Spleen (tissue), 11 donors: ENCODE measurements around the gene KCTD1. TPM values are rescaled to one million over a fixed set of nuclear protein-coding genes. Genes with fewer than 3 reads are reported as not detected.

ENCODE experiments used
- DNase-seq: peaks from one replicate; pipeline ENCODE4 v3.0.0-alpha.2; 2020
- H3K27ac ChIP-seq, 8 donors: fragments of 200-600 bp; sonication (generic) in 7 of 8; 1 replicate in 4 of 8; 2 replicates in 4 of 8; pipeline versions ENCODE4 v1.5.0 to v1.8.0; 2016 to 2021; ENCODE audit warnings: inconsistent platforms in 4 of 8, mild to moderate bottlenecking in 4 of 8, moderate library complexity in 1 of 8
- H3K27me3 ChIP-seq, 7 donors: fragments of 200-600 bp; sonication (generic) in 6 of 7; replicated peaks in 1 of 7; 1 replicate in 4 of 7; 2 replicates in 3 of 7; pipeline versions ENCODE4 v1.5.0 to v1.8.0; 2016 to 2021; ENCODE audit warnings: inconsistent platforms in 3 of 7, mild to moderate bottlenecking in 1 of 7
- H3K36me3 ChIP-seq, 6 donors: fragments of 200-600 bp; sonication (generic) in 5 of 6; 1 replicate in 4 of 6; 2 replicates in 2 of 6; pipeline versions ENCODE4 v1.5.0 to v1.8.0; 2016 to 2021; ENCODE audit warnings: inconsistent platforms in 2 of 6
- H3K4me1 ChIP-seq, 6 donors: fragments of 200-600 bp; sonication (generic) in 5 of 6; 1 replicate in 3 of 6; 2 replicates in 3 of 6; pipeline versions ENCODE4 v1.5.0 to v1.8.0; 2016 to 2021; ENCODE audit warnings: inconsistent platforms in 3 of 6
- H3K4me3 ChIP-seq, 8 donors: fragments of 200-600 bp; sonication (generic) in 7 of 8; 1 replicate in 4 of 8; 2 replicates in 4 of 8; pipeline versions ENCODE4 v1.5.0 to v1.8.0; 2016 to 2021; ENCODE audit warnings: inconsistent platforms in 4 of 8, mild to moderate bottlenecking in 4 of 8, moderate library complexity in 2 of 8
- H3K9me3 ChIP-seq, 8 donors: fragments of 200-600 bp; sonication (generic) in 7 of 8; 1 replicate in 4 of 8; 2 replicates in 4 of 8; pipeline versions ENCODE4 v1.5.0 to v1.8.0; 2016 to 2021; ENCODE audit warnings: inconsistent platforms in 4 of 8
- POLR2A ChIP-seq, 3 donors: fragments of 450-650 bp; IDR thresholded peaks; one replicate each; pipeline ENCODE4 v1.5.1; 2017; ENCODE audit warnings: antibody characterized with exemption in 3 of 3, mild to moderate bottlenecking in 1 of 3
- POLR2AphosphoS5 ChIP-seq, 3 donors: sonication (generic); formaldehyde crosslinking; IDR thresholded peaks; one replicate each; pipeline ENCODE4 v1.5.1; 2017; ENCODE audit warnings: antibody characterized with exemption in 3 of 3
- WGBS, 5 donors: extraction: QIAGEN DNeasy Blood & Tissue Kit in 3 of 5; methylation state at CpG; one replicate each; pipeline versions ENCODE4 v1.1.5 to v1.1.7; 2013 to 2018; 5-methylcytosine and 5-hydroxymethylcytosine counted together
- intact Hi-C: fragments of 100-400 bp; cut with DNase I; formaldehyde crosslinking; loops from one replicate; pipeline ENCODE4 v1.15.0; 2023; ENCODE audit warnings: low total_unique reads
- polyA plus RNA-seq, 3 donors: library from polyadenylated mRNA; stranded (reverse); fragments of 200-250 nt; gene quantifications; one replicate each; pipeline ENCODE4 v1.2.1, GENCODE V29; 2013
- total RNA-seq, 7 donors: library from RNA; depleted of rRNA in 3 of 7; stranded (reverse); fragments of >200 nt in 3 of 7; fragmentation: NEBNext Ultra II Directional in 4 of 7; extraction: Animal tissue kit (Norgen Biotek cat#: 25700) in 4 of 7; gene quantifications; one replicate each; pipeline versions ENCODE4 v1.1.0 to v1.2.1, GENCODE V29; 2016 to 2021
- TF ChIP-seq, protein P1 (sequence below), 11 experiments: fragments of 200-600 bp in 7 of 11; fragments of 450-650 bp in 4 of 11; sonication (generic) in 4 of 11; IDR thresholded peaks in 8 of 11; conservative IDR thresholded peaks in 3 of 11; 1 replicate in 7 of 11; 2 replicates in 4 of 11; pipeline versions ENCODE4 v1.4.0 to v1.8.0; 2016 to 2021; ENCODE audit warnings: antibody characterized with exemption in 11 of 11, inconsistent platforms in 4 of 11, mild to moderate bottlenecking in 1 of 11
- donor health status: healthy with polysubstance abuse.
- donor health status: DM: no; HTN: no; CAD: no; lungs with moderate emphysema.
- donor health status: DM: no; HTN: no; CAD: no.
- donor health status: Bipolar disorder and iron deficiency.
- donor health status: healthy.
- donor health status: DM: no; HTN: no; CAD: no.
- donor health status: DM: yes; HTN: yes; CAD: no.

KCTD1 gene
- total and polyA plus RNA-seq, 10 donors = 1.6 to 11.8 (median 6.6) TPM

DNA sequence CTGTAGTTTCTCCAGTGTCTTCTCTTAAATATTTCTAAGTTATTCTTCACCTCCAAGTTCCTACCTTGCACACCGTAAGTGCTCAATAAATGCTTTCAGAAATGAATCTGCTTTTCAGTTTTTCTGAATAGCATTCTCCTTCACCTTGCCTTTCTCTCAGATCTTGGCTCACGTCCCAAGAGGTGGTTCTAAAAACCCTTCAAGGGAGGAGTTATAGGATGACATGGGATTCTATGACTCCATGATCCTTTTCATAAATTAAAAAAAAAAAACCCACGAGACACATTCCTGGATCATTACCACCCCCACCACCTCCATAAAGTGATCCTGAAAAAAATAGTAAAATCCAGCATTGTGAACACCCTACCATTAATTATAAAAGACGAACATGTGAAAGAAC, 11.7 kb downstream of the KCTD1 start:
- TF ChIP-seq, protein P1, sequence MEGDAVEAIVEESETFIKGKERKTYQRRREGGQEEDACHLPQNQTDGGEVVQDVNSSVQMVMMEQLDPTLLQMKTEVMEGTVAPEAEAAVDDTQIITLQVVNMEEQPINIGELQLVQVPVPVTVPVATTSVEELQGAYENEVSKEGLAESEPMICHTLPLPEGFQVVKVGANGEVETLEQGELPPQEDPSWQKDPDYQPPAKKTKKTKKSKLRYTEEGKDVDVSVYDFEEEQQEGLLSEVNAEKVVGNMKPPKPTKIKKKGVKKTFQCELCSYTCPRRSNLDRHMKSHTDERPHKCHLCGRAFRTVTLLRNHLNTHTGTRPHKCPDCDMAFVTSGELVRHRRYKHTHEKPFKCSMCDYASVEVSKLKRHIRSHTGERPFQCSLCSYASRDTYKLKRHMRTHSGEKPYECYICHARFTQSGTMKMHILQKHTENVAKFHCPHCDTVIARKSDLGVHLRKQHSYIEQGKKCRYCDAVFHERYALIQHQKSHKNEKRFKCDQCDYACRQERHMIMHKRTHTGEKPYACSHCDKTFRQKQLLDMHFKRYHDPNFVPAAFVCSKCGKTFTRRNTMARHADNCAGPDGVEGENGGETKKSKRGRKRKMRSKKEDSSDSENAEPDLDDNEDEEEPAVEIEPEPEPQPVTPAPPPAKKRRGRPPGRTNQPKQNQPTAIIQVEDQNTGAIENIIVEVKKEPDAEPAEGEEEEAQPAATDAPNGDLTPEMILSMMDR (IDR thresholded peaks at IDR 0.05 in 8 of 11, conservative IDR thresholded peaks at IDR 0.05 in 3 of 11) = no peak
- TF ChIP-seq POLR2A (IDR thresholded peaks at IDR 0.05) = no peak
- TF ChIP-seq POLR2AphosphoS5 (IDR thresholded peaks at IDR 0.05) = no peak
- 88 to 95% (median 91%) methylated on average over 4 of the region's 4 CpGs for WGBS, 5 donors
- Histone ChIP-seq H3K4me3 (no peak overlapping the region), H3K27ac (no peak overlapping the region), H3K36me3 (no peaks in the 10 kb centered on the region), H3K9me3 (no peaks in the 10 kb centered on the region), H3K4me1 (no peaks in the 10 kb centered on the region), H3K27me3 (no peaks in the 10 kb centered on the region)
- intact Hi-C loops = no loop called here
- no peak for DNase-seq

DNA sequence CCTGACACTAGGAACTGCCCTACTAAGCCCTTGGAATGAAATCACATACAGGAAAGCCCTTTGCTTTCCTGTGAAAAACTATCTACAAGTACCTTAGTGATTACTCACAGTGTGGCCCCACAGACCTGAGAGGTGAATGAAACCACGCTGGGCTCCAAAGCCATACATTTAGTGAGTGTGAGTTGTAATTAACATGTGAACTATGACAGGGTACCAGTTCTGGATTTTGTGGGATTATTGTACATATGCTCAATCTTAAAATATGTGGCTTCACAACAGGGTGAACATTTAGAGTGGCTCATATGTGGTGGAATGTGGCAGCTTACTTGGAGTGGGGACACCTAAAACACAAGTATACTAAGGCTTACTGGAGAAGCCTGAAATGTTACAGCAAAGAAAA, 12.3 kb downstream of the KCTD1 start:
- H3K27ac ChIP-seq = no peak overlapping the region
- 76 to 93% (median 82%) methylated on average over 1 of the region's 1 CpG for WGBS, 5 donors
- no peaks in the 10 kb centered on the region for H3K27me3 ChIP-seq
- H3K4me3 ChIP-seq = no peak overlapping the region
- no peaks in the 10 kb centered on the region for H3K9me3 ChIP-seq
- no peaks in the 10 kb centered on the region for H3K36me3 ChIP-seq
- no peak for DNase-seq
- TF ChIP-seq POLR2A (IDR thresholded peaks at IDR 0.05) (no peak), POLR2AphosphoS5 (IDR thresholded peaks at IDR 0.05) (no peak)
- TF ChIP-seq, protein P1 (IDR thresholded peaks at IDR 0.05 in 8 of 11, conservative IDR thresholded peaks at IDR 0.05 in 3 of 11) = no peak
- intact Hi-C loops = no loop called here
- H3K4me1 ChIP-seq = no peaks in the 10 kb centered on the region

DNA sequence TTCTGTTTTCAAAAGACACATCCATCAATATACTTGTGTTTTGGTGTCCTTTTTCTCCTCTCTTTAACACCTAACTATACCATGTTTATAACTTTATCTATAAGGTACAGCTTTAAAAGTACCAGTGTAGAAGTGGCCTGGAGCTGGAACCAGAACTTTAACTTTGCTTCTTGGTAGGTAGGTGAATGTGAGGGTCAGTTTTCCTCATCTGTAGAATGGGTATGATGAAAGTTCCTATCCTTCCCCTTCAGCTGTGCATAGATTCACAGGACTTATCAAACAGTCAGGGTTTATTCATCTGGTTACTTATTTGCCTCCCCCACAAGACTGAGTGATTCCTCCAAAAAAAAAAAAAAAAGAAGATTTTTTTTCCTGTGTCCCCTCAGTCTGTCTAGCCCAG, 12.7 kb downstream of the KCTD1 start:
- H3K4me3 ChIP-seq = no peak overlapping the region
- TF ChIP-seq, protein P1 (IDR thresholded peaks at IDR 0.05 in 8 of 11, conservative IDR thresholded peaks at IDR 0.05 in 3 of 11) = no peak
- TF ChIP-seq POLR2A (IDR thresholded peaks at IDR 0.05) (no peak), POLR2AphosphoS5 (IDR thresholded peaks at IDR 0.05) (no peak)
- H3K9me3 ChIP-seq = no peaks in the 10 kb centered on the region
- H3K27me3 ChIP-seq = no peaks in the 10 kb centered on the region
- H3K4me1 ChIP-seq = no peaks in the 10 kb centered on the region
- H3K27ac ChIP-seq = no peak overlapping the region
- no peaks in the 10 kb centered on the region for H3K36me3 ChIP-seq
- no peak for DNase-seq
- intact Hi-C loops = no loop called here

DNA sequence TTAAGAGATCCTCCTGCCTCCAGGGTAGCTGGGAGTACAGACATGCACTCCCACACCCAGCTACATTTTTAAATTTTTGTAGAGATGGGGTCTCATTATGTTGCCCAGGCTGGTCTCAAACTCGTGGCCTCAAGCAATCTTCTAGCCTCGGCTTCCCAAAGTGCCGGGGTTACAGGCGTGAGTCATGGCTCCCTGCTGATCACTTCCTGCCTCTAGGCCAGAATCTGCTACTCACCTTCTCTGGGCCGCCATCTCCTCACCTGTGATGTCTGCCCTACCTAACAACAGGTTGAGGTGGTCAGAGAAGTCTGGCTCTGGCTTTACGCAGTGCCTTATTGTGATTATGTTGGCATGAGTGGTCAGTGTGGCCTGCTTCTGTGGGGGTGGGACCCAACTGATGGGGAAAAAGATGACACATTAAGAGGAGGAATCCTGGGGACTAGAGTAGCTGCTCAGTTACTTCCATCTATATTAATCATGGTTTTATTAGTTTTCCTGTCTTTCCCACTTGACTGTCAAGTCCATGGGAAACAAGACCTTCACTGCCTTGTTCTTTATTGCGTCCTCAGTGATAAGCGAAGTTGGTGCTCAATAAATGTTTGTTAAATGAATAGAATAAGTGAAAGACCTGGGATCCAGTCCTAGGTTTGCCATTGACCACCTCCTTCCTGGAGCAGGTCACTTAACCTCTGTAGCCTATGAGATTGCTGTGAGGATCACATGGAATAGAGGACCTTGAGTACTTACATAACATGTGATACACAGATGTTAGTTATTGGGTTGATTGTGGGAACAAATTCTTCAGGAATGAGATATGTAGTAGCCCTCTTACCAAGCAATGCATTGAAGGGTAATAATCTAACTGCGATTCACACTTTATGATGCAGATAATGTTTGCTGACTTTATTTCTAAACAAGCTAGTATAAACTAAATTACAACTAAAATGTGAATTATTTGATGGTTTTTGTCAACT, 15.7 kb downstream of the KCTD1 start:
- DNase-seq = no peak
- Histone ChIP-seq H3K27ac (no peak overlapping the region), H3K27me3 (no peaks in the 10 kb centered on the region), H3K36me3 (no peaks in the 10 kb centered on the region), H3K9me3 (no peaks in the 10 kb centered on the region), H3K4me1 (no peaks in the 10 kb centered on the region), H3K4me3 (no peak overlapping the region)
- intact Hi-C loops = no loop called here
- TF ChIP-seq POLR2AphosphoS5 (IDR thresholded peaks at IDR 0.05) (no peak), POLR2A (IDR thresholded peaks at IDR 0.05) (no peak)
- TF ChIP-seq, protein P1 (IDR thresholded peaks at IDR 0.05 in 8 of 11, conservative IDR thresholded peaks at IDR 0.05 in 3 of 11) = no peak
- 79 to 93% (median 89%) methylated on average over 9 of the region's 9 CpGs for WGBS, 5 donors
